Liver (tissue), 3 donors: ENCODE results near the gene SPRED1.

Experiments
- CTCF ChIP-seq: fragments of 150-350 bp; IDR thresholded peaks from 2 replicates; pipeline ENCODE4 v1.5.1; 2017; ENCODE audit warnings: improper control_type of control experiment, low read depth, low read length; ENCODE audit not compliant: missing input control
- EGR1 ChIP-seq, 2 donors: IDR thresholded peaks; 2 replicates each; pipeline ENCODE4 v1.6.1; 2016 to 2018; ENCODE audit warnings: antibody characterized with exemption in 2 of 2, low read depth in 2 of 2
- FOXA1 ChIP-seq: IDR thresholded peaks from 2 replicates; pipeline ENCODE4 v1.6.1; 2016; ENCODE audit warnings: antibody characterized with exemption
- GABPA ChIP-seq, 2 donors: IDR thresholded peaks in 1 of 2; conservative IDR thresholded peaks in 1 of 2; 2 replicates each; pipeline ENCODE4 v1.6.1; 2016; ENCODE audit warnings: antibody characterized with exemption in 2 of 2, mild to moderate bottlenecking in 1 of 2, moderate library complexity in 1 of 2
- HNF4A ChIP-seq, 2 donors: conservative IDR thresholded peaks; 2 replicates each; pipeline ENCODE4 v1.6.1; 2016; ENCODE audit warnings: antibody characterized with exemption in 2 of 2, mild to moderate bottlenecking in 2 of 2
- JUND ChIP-seq, 2 donors: IDR thresholded peaks; 2 replicates each; pipeline ENCODE4 v1.6.1; 2016; ENCODE audit warnings: antibody characterized with exemption in 2 of 2
- MAX ChIP-seq: IDR thresholded peaks from 2 replicates; pipeline ENCODE4 v1.6.1; 2016; ENCODE audit warnings: antibody characterized with exemption
- RAD21 ChIP-seq, 2 donors: IDR thresholded peaks; 2 replicates each; pipeline ENCODE4 v1.6.1; 2016; ENCODE audit warnings: antibody characterized with exemption in 2 of 2, mild to moderate bottlenecking in 2 of 2
- REST ChIP-seq: IDR thresholded peaks from 2 replicates; pipeline ENCODE4 v1.6.1; 2016; ENCODE audit warnings: antibody characterized with exemption, mild to moderate bottlenecking
- RXRA ChIP-seq, 2 donors: IDR thresholded peaks; 2 replicates each; pipeline ENCODE4 v1.6.1; 2017 to 2018; ENCODE audit warnings: antibody characterized with exemption in 2 of 2, mild to moderate bottlenecking in 1 of 2
- SP1 ChIP-seq: IDR thresholded peaks from 2 replicates; pipeline ENCODE4 v1.6.1; 2018; ENCODE audit warnings: antibody characterized with exemption, mild to moderate bottlenecking
- TAF1 ChIP-seq: conservative IDR thresholded peaks from 2 replicates; pipeline ENCODE4 v1.6.1; 2016; ENCODE audit warnings: antibody characterized with exemption, mild to moderate bottlenecking
- YY1 ChIP-seq: IDR thresholded peaks from 2 replicates; pipeline ENCODE4 v1.6.1; 2016; ENCODE audit warnings: antibody characterized with exemption, mild to moderate bottlenecking
- ZBTB33 ChIP-seq: IDR thresholded peaks from 2 replicates; pipeline ENCODE4 v1.6.1; 2016; ENCODE audit warnings: antibody characterized with exemption
- donor health status: healthy.
- donor health status: healthy.

GRCh38 chr15:38401701-38402100 is 149.1 kb downstream of the SPRED1 start:
- no peak for TF ChIP-seq JUND (IDR thresholded peaks at IDR 0.05)
- TF ChIP-seq CTCF = no peak
- TF ChIP-seq ZBTB33 = no peak
- no peak for TF ChIP-seq TAF1
- no peak for TF ChIP-seq MAX
- no peak for TF ChIP-seq YY1
- TF ChIP-seq GABPA (IDR thresholded peaks at IDR 0.05 in 1 of 2, conservative IDR thresholded peaks at IDR 0.05 in 1 of 2) = no peak
- TF ChIP-seq SP1 = no peak
- no peak for TF ChIP-seq RAD21 (IDR thresholded peaks at IDR 0.05)
- no peak for TF ChIP-seq REST
- TF ChIP-seq FOXA1 = no peak
- TF ChIP-seq RXRA (IDR thresholded peaks at IDR 0.05) = no peak
- no peak for TF ChIP-seq HNF4A (conservative IDR thresholded peaks at IDR 0.05)
- no peak for TF ChIP-seq EGR1 (IDR thresholded peaks at IDR 0.05; ENCODE audit: low read depth in 2 of 2)
